ENCODE measurements around the gene CARS1.
A peak's percentile ranks its signal among the peaks of the same experiment; 100 is the strongest.

The CARS1 gene

DNA sequence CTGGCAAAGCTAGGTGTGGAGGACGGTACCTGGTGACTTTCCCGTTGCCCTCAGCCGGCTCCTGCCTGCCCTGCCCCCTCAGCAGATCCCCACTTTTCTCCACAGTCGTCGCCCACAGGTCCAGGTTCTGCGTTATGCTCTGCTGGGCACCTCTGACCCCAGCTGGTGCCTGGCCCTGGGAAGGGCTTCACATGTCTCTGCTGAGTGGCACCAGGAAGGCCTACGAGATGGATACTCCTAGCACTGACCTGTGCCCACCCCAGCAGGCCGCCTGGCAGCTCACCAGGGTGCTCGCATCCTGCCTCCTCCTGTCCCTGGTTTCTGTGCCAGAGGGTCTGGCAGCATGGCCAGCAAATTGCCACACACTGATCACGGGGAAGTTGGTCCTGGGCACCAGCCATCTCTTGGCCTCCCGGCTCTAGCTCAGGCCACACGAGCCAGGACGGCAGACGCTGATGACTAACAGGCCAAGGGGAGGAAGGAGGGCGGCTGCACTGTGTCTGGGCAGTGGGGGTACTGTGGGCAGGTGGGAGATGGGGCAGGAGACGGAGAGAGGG, 13.8 kb downstream of the CARS1 start:
- TF ChIP-seq, protein P1, sequence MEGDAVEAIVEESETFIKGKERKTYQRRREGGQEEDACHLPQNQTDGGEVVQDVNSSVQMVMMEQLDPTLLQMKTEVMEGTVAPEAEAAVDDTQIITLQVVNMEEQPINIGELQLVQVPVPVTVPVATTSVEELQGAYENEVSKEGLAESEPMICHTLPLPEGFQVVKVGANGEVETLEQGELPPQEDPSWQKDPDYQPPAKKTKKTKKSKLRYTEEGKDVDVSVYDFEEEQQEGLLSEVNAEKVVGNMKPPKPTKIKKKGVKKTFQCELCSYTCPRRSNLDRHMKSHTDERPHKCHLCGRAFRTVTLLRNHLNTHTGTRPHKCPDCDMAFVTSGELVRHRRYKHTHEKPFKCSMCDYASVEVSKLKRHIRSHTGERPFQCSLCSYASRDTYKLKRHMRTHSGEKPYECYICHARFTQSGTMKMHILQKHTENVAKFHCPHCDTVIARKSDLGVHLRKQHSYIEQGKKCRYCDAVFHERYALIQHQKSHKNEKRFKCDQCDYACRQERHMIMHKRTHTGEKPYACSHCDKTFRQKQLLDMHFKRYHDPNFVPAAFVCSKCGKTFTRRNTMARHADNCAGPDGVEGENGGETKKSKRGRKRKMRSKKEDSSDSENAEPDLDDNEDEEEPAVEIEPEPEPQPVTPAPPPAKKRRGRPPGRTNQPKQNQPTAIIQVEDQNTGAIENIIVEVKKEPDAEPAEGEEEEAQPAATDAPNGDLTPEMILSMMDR (IDR thresholded peaks at IDR 0.05; ENCODE audit: low read depth, low read length): no peak
- H3K4me3 ChIP-seq (replicated peaks in 1 of 2; ENCODE audit: low read depth in 2 of 2, low read length in 2 of 2): no peak overlapping the region
- peak; percentile 32 to 70 for DNase-seq (ENCODE audit: low read depth in 2 of 2)

DNA sequence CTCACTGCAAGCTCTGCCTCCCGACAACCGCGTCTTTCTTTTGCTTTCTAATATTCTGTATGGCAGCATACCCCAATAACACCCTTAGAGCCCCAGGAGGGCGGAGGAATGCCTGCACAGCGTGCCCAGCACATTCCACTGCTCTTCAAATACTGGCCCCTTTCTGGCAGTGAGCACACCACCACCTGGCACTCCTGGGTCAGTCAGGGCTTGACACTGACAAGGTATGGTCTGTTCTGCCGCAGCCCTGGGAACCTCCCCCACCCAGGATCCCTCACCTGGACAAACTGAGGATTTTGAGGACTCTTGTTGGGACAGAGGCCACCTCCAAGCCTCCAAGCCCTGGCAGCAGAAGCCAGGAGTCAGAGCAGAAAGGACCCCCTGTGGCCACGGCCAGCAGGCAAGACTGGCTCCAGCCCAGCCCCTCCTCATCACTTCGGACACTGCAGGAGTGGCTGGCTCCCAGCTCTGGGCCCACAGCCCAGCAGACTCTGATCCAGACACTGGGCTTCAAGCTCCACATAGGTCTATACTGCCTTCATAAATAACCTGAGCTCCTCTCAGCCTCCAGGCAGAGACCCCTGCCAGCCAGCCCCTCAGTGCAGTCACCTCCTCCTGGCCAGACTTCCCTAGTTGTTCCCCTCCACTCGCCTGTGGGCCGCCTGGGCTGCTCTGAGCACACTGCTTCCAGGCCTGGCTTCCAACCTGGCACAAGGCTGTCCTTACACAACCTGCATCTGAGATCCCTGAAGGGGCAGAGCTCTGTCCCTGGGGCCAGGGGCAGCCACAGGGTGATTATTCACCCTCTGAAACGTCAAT, 14.5 kb downstream of the CARS1 start:
- no peak for DNase-seq (ENCODE audit: low read depth in 2 of 2)
- TF ChIP-seq, protein P1 (IDR thresholded peaks at IDR 0.05; ENCODE audit: low read depth, low read length): no peak
- no peak overlapping the region for H3K4me3 ChIP-seq (replicated peaks in 1 of 2; ENCODE audit: low read depth in 2 of 2, low read length in 2 of 2)

DNA sequence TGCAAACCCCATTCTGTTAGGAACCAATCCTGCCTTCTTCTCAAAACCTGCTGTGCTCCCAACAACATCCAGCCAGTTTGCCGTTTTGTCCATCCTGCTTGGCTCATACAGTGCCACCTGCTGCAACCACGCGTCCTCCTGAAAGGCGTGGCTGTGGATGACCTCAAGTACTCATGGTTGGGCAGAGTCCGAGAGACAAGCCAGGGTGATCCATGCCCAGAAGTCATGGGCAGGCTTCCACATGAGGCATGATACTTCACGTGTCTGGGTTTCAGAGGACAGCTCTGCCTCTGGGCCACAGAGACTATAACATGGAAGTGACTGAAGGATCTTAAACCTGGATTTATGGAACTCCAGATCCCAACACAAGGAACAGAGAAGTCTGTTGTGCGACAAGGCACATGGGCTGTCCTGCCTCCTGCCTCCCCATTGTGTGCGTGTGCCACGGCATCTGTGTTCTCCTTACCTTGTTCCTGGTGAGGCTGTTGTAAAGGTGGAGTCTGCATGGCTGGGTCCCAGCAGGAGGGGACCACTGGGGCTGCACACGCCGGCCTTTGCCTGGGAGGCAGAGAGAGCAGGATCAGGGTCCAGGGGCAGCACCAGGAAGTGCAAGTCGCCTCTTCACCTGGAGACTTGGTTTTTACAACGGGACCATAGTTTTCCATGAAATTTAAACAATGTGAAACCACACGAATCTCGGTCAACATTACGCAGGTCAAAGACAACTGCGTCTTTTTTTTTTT, 15.4 kb downstream of the CARS1 start:
- TF ChIP-seq, protein P1 (IDR thresholded peaks at IDR 0.05; ENCODE audit: low read depth, low read length): no peak
- no peak for DNase-seq (ENCODE audit: low read depth in 2 of 2)
- no peak overlapping the region for H3K4me3 ChIP-seq (replicated peaks in 1 of 2; ENCODE audit: low read depth in 2 of 2, low read length in 2 of 2)

DNA sequence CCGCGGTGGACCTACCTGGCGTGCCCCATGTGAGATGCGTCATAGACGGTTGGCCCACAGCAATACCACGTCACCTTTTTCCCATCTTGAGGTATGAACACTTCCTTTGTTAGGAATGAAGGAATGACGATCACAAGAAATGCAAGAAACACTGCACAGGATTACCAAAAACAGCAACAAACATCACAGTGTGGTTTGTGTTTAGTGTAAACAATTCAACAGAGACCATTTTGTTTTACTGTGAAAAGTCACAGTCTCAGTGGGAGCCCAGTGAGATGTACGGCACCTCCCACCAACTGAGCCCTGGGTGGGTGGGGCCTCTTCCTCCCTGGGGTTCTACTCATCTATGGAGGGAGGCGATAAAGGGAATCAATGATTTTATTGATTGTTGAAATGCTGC, 16.3 kb downstream of the CARS1 start:
- no peak for DNase-seq (ENCODE audit: low read depth in 2 of 2)
- H3K4me3 ChIP-seq (replicated peaks in 1 of 2; ENCODE audit: low read depth in 2 of 2, low read length in 2 of 2): no peak overlapping the region
- TF ChIP-seq, protein P1 (IDR thresholded peaks at IDR 0.05; ENCODE audit: low read depth, low read length): no peak

DNA sequence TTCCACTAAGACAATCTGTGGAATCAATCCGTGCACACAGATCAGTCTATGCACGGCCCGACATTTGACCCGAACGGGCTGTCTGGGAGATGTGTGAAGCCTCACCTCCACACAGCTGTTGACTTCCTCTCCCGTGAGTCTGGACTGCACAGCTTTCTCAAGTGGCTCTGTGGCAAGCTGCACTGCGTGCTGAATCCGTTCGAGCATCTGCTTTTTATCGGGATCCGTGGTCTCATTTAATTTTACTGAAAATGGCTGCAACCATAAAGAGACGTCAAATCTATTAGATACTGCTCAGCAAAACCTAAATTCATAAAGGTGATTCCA, 19.3 kb downstream of the CARS1 start:
- TF ChIP-seq, protein P1 (IDR thresholded peaks at IDR 0.05; ENCODE audit: low read depth, low read length): no peak
- H3K4me3 ChIP-seq (replicated peaks in 1 of 2; ENCODE audit: low read depth in 2 of 2, low read length in 2 of 2): no peak overlapping the region
- no peak for DNase-seq (ENCODE audit: low read depth in 2 of 2)

DNA sequence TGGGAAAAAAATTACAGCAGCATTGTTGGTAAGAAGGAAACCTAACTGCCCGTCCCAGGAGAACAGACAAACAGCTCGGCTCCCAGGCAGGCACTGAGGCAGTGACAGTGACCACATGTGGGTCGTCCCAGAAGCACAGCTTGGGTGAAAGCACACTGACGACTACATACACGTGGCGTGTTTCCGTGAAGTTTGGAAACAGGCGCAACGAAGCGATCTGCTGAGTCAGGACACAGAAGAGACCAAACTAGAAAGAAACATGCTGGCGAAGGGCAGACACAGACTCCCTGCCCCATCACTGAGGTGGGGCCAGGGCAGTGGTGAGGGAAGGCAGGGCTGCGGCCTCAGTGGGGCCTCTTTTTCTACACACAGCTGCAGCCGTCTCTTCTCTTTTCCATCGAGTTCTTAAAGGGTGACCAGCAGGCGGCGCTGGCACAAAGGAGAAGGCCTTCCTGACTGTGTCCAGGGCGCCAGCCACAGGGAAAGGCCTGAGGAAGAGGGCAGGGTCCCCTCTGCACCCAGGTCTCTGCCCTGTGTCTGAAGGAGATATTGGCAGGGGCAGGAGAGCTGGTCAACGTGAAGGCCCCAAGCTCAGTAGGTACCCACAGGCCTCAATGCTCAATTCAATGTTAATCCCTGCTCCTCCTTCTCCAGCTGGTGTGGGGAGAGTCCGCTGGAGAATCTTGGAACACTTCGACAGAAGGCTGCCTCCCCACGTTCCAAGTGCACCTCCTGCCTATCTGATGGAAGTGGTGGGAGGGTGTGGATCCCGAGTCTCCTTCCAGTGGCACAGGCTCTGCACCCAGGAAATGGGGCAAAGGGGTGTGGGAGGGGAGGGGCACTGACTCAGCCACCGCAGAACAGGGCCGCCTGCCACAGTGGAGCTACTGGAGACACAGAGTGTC, 19.9 kb downstream of the CARS1 start:
- DNase-seq (ENCODE audit: low read depth in 2 of 2): peak; percentile 75 to 80
- TF ChIP-seq, protein P1 (IDR thresholded peaks at IDR 0.05; ENCODE audit: low read depth, low read length): peak; percentile 79

More for the DNA sequence above, 19.9 kb downstream of the CARS1 start:
- H3K4me3 ChIP-seq (replicated peaks in 1 of 2; ENCODE audit: low read depth in 2 of 2, low read length in 2 of 2): no peak overlapping the region
